Motor neuron (in vitro differentiated cells): Measurements from ENCODE around the gene MCEMP1. TPM values are rescaled to one million over a fixed set of nuclear protein-coding genes. Genes with fewer than 3 reads are reported as not detected.

Source experiments
- ATAC-seq, 8 experiments: fragments of 200-7000 bp; cut with Tn5 transposase; replicated peaks in 6 of 8; 2 replicates each; pipeline ENCODE4 v1.8.0; 2021; ENCODE audit warnings: mild to moderate bottlenecking in 8 of 8, moderate library complexity in 8 of 8
- H3K27ac ChIP-seq, 2 donors: fragments of 250-450 bp; sonication (Bioruptor Pico); 2 replicates each; pipeline ENCODE4 v1.9.0; 2021; ENCODE audit warnings: antibody characterized with exemption in 2 of 2, mild to moderate bottlenecking in 2 of 2, moderate library complexity in 1 of 2
- H3K4me1 ChIP-seq, 2 donors: fragments of 250-450 bp; sonication (Bioruptor Pico); replicated peaks in 1 of 2; 2 replicates each; pipeline ENCODE4 v1.6.1; 2021; ENCODE audit warnings: antibody characterized with exemption in 2 of 2, mild to moderate bottlenecking in 2 of 2, moderate library complexity in 1 of 2
- H3K4me3 ChIP-seq, 5 donors: fragments of 250-450 bp; sonication (Bioruptor Pico); 2 replicates each; pipeline ENCODE4 v1.9.0; 2021; ENCODE audit warnings: antibody characterized with exemption in 5 of 5, mild to moderate bottlenecking in 5 of 5, moderate library complexity in 4 of 5
- WGBS, 10 experiments: fragments of 450-650 bp; shearing (Covaris generic); methylation state at CpG; one replicate each; pipeline ENCODE4 v1.0.0; 2022; 5-methylcytosine and 5-hydroxymethylcytosine counted together
- in situ Hi-C, 9 experiments: fragments of 400-800 bp; cut with MboI; loops; one replicate each; pipeline ENCODE4 v1.15.0; 2021; ENCODE audit warnings: low sequenced_read_pairs in 9 of 9, low pct_unique_long_range_greater_than_20kb in 2 of 9; ENCODE audit not compliant: unreplicated experiment in 9 of 9
- total RNA-seq, 8 experiments: library from RNA; unstranded; fragments of 300-600 nt; gene quantifications; 2 replicates each; pipeline versions ENCODE4 v1.2.3 to v1.2.4, GENCODE V29; 2022

MCEMP1 gene
- total RNA-seq, 8 experiments from 2014 or later: 0.13 to 0.85 TPM; not detected in 6

- in situ Hi-C loops: no loop called here
- WGBS, 10 experiments: 0 to 67% (median 54%) methylated on average over 1 of the region's 1 CpG; no CpG with 5 or more reads in 4 of the 10 experiments
- no peaks in the 10 kb centered on the region for H3K4me1 ChIP-seq
Observed at GRCh38 chr19:7716762-7717161, 39.9 kb downstream of the MCEMP1 start.

GRCh38 chr19:7718668-7719067, 41.8 kb downstream of the MCEMP1 start:
- no peak overlapping the region for H3K4me3 ChIP-seq
- peaks cover 0 to 3% of the 10 kb centered on the region in 2 donors for H3K4me1 ChIP-seq
- H3K27ac ChIP-seq: no peak overlapping the region
- ATAC-seq: no peak
- 0 to 83% (median 40%) methylated on average over 1 to 3 of the region's 8 CpGs; no CpG with 5 or more reads in 5 of the 10 experiments for WGBS, 10 experiments
- in situ Hi-C loops: no loop called here

More at GRCh38 chr19:7716762-7717161, 39.9 kb downstream of the MCEMP1 start:
- Histone ChIP-seq H3K4me3 (no peak overlapping the region), H3K27ac (no peak overlapping the region)
- no peak for ATAC-seq

- Histone ChIP-seq H3K4me3 (no peak overlapping the region), H3K4me1 (peaks cover 0 to 3% of the 10 kb centered on the region in 2 donors), H3K27ac (no peak overlapping the region)
- no peak for ATAC-seq
- in situ Hi-C loops: no loop called here
- 29 to 100% (median 80%) methylated on average over 1 to 5 of the region's 6 CpGs; no CpG with 5 or more reads in 3 of the 10 experiments for WGBS, 10 experiments
Observed at GRCh38 chr19:7720351-7720750, 43.5 kb downstream of the MCEMP1 start.

GRCh38 chr19:7722231-7722651, 45.4 kb downstream of the MCEMP1 start:
- ATAC-seq: peak in 1 of 8 experiments; percentile 27
- Histone ChIP-seq H3K4me3 (no peak overlapping the region), H3K4me1 (peaks cover 0 to 3% of the 10 kb centered on the region in 2 donors), H3K27ac (no peak overlapping the region)
- in situ Hi-C loops: no loop called here
- 27 to 63% (median 45%) methylated on average over 2 to 4 of the region's 5 CpGs; no CpG with 5 or more reads in 5 of the 10 experiments for WGBS, 10 experiments

GRCh38 chr19:7725791-7726190, 48.9 kb downstream of the MCEMP1 start:
- ATAC-seq: no peak
- Histone ChIP-seq H3K4me3 (no peak overlapping the region), H3K27ac (no peak overlapping the region), H3K4me1 (peaks cover 0 to 3% of the 10 kb centered on the region in 2 donors)
- WGBS, 10 experiments: 0 to 50% (median 13%) methylated on average over 1 to 2 of the region's 2 CpGs; no CpG with 5 or more reads in 1 of the 10 experiments
- in situ Hi-C loops: no loop called here

- no peaks in the 10 kb centered on the region for H3K4me1 ChIP-seq
- in situ Hi-C loops: no loop called here
- 4 to 100% (median 19%) methylated on average over 1 to 12 of the region's 16 CpGs; no CpG with 5 or more reads in 2 of the 10 experiments for WGBS, 10 experiments
- no peak overlapping the region for H3K27ac ChIP-seq
- ATAC-seq: peak in 3 of 8 experiments; percentile 15 to 69 (median 32)
- H3K4me3 ChIP-seq: no peak overlapping the region
Observed at GRCh38 chr19:7729211-7729610, 52.3 kb downstream of the MCEMP1 start.

Other genes starting within 250 kb of the MCEMP1 start
- gene PEX11G, start 188.1 kb upstream of the MCEMP1 start, total RNA-seq: 1 to 10 TPM; 2.1 to 6.4 (median 3.2) TPM
- 10 to 100 TPM in 7 of 8 experiments, 1 to 10 TPM in 1; 8.4 to 44.2 (median 26.5) TPM for gene ZNF358, start 161.0 kb upstream of the MCEMP1 start, total RNA-seq
- 10 to 100 TPM in 3 of 8 experiments, 1 to 10 TPM in 5; 4.9 to 31.1 (median 8.4) TPM for gene MCOLN1, start 154.5 kb upstream of the MCEMP1 start, total RNA-seq
- gene PNPLA6, start 141.4 kb upstream of the MCEMP1 start, total RNA-seq: 10 to 100 TPM; 38.4 to 75.7 (median 49.0) TPM
- gene CAMSAP3, start 81.2 kb upstream of the MCEMP1 start, total RNA-seq: 1 to 10 TPM in 7 of 8 experiments, under 1 TPM in 1; 0.46 to 7.9 (median 4.3) TPM
- gene XAB2, start 47.5 kb upstream of the MCEMP1 start, total RNA-seq: 10 to 100 TPM in 7 of 8 experiments, 1 to 10 TPM in 1; 9.2 to 38.7 (median 22.6) TPM
- 100 to 1,000 TPM in 6 of 8 experiments, 10 to 100 TPM in 2; 94.6 to 240 (median 105) TPM for gene PET100, start 47.3 kb upstream of the MCEMP1 start, total RNA-seq
- 1 to 10 TPM in 1 of 8 experiments, under 1 TPM in 2, not detected in 5; 0.16 to 1.2 (median 0.32) TPM for gene PCP2, start 43.4 kb upstream of the MCEMP1 start, total RNA-seq
- gene STXBP2, start 40.0 kb upstream of the MCEMP1 start, total RNA-seq: 10 to 100 TPM in 2 of 8 experiments, 1 to 10 TPM in 6; 1.4 to 38.5 (median 3.5) TPM
- gene RETN, start 8.0 kb upstream of the MCEMP1 start, total RNA-seq: not detected
- 100 to 1,000 TPM in 4 of 8 experiments, 10 to 100 TPM in 4; 54.1 to 192 (median 109) TPM for gene TRAPPC5, start 3.7 kb downstream of the MCEMP1 start, total RNA-seq
- gene FCER2, start 25.0 kb downstream of the MCEMP1 start, total RNA-seq: under 1 TPM in 7 of 8 experiments, not detected in 1; 0.11 to 0.59 (median 0.32) TPM
- gene CLEC4G, start 55.0 kb downstream of the MCEMP1 start, total RNA-seq: under 1 TPM in 1 of 8 experiments, not detected in 7; 0.20 TPM
- under 1 TPM in 6 of 8 experiments, not detected in 2; 0.09 to 0.57 (median 0.14) TPM for gene CD209, start 70.4 kb downstream of the MCEMP1 start, total RNA-seq
- gene CLEC4M, start 86.2 kb downstream of the MCEMP1 start, total RNA-seq: under 1 TPM in 4 of 8 experiments, not detected in 4; 0.10 to 0.71 (median 0.24) TPM
- 10 to 100 TPM in 7 of 8 experiments, 1 to 10 TPM in 1; 7.7 to 25.7 (median 16.7) TPM for gene EVI5L, start 153.1 kb downstream of the MCEMP1 start, total RNA-seq
- gene PRR36, start 197.3 kb downstream of the MCEMP1 start, total RNA-seq: 1 to 10 TPM in 5 of 8 experiments, under 1 TPM in 3; 0.27 to 6.4 (median 1.3) TPM
- gene LRRC8E, start 211.4 kb downstream of the MCEMP1 start, total RNA-seq: 1 to 10 TPM in 4 of 8 experiments, under 1 TPM in 3, not detected in 1; 0.16 to 3.1 (median 1.4) TPM
- 10 to 100 TPM; 10.3 to 28.2 (median 16.9) TPM for gene MAP2K7, start 226.8 kb downstream of the MCEMP1 start, total RNA-seq
- gene TGFBR3L, start 237.7 kb downstream of the MCEMP1 start, total RNA-seq: 1 to 10 TPM in 1 of 8 experiments, under 1 TPM in 6, not detected in 1; 0.16 to 1.2 (median 0.45) TPM
- 10 to 100 TPM; 12.5 to 27.1 (median 19.1) TPM for gene SNAPC2, start 243.2 kb downstream of the MCEMP1 start, total RNA-seq
- 10 to 100 TPM in 2 of 8 experiments, 1 to 10 TPM in 5, under 1 TPM in 1; 0.87 to 29.6 (median 9.1) TPM for gene CTXN1, start 249.0 kb downstream of the MCEMP1 start, total RNA-seq